ENCODE data around the gene ASPSCR1.

DNA sequence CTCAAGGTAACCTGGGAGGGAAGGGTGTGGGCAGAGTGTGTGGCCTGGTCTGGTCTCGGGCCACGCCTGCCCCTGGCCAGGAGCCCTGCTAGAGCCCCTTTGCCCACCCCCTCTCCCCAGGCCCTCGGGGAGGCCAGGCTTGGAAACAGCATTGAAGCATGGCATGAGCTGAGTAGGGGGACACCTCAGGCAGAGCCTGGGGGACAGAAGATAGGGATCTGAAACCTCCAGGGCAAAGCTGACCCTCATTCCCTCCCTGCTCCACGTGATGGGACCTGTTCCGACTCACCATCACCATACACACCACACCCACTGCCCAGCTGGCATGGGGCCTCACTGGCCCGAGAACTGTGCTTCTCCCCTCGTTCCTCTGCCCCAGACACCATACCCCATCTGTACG is 71.7 kb downstream of the ASPSCR1 start:
- TF ChIP-seq CTCF (IDR thresholded peaks at IDR 0.05; ENCODE audit: insufficient read depth, low read length, poor library complexity, severe bottlenecking) (no peak), EZH2phosphoT487 (conservative IDR thresholded peaks at IDR 0.05; ENCODE audit: low read length) (no peak)

Data from SU-DHL-6 (cell line).